ENCODE measurements around the gene MTMR2. TPM values are rescaled to one million over a fixed set of nuclear protein-coding genes. Genes with fewer than 3 reads are reported as not detected.

The MTMR2 gene
- total RNA-seq, 1 experiment from 2014 or later = 59.0 TPM

DNA sequence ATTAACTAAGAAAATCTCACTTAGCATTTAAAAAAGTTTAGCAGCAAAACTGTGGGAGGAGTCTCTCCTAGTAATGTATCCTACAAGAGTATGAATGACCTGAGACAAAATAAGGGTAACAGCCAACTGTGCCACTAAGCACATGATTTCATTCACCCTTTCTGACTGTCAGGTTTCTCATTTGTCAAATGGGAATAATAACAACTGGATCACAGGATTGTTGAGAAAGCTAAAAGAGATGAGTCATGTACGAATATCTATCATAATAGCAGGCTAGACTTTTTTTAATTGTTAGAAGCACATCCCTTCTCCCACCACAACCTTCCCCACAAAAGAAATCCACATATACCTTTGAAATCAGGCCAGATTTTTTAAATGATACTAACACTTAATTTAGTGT, 39.5 kb downstream of the MTMR2 start:
- TF ChIP-seq, protein P1, sequence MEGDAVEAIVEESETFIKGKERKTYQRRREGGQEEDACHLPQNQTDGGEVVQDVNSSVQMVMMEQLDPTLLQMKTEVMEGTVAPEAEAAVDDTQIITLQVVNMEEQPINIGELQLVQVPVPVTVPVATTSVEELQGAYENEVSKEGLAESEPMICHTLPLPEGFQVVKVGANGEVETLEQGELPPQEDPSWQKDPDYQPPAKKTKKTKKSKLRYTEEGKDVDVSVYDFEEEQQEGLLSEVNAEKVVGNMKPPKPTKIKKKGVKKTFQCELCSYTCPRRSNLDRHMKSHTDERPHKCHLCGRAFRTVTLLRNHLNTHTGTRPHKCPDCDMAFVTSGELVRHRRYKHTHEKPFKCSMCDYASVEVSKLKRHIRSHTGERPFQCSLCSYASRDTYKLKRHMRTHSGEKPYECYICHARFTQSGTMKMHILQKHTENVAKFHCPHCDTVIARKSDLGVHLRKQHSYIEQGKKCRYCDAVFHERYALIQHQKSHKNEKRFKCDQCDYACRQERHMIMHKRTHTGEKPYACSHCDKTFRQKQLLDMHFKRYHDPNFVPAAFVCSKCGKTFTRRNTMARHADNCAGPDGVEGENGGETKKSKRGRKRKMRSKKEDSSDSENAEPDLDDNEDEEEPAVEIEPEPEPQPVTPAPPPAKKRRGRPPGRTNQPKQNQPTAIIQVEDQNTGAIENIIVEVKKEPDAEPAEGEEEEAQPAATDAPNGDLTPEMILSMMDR (conservative IDR thresholded peaks at IDR 0.05) = no peak
- H2AFZ ChIP-seq (ENCODE audit: low read length) = no peak overlapping the region
- no peak overlapping the region for H3K4ac ChIP-seq (ENCODE audit: low read depth, low read length)
- Mint-ChIP-seq H3K27ac (no peak overlapping the region; a peak in 1 of 7 replicates), H3K4me1 (no peaks in the 10 kb centered on the region), H3K4me3 (no peak overlapping the region), H3K36me3 (ENCODE audit: insufficient read depth in 1 of 3, low read depth in 3 of 3) (peaks cover 6 to 18% (median 17%) of the 10 kb centered on the region in 3 experiments; a peak in 6 of 7 replicates), H3K9me3 (no peaks in the 10 kb centered on the region), H3K27me3 (ENCODE audit: low read depth) (no peaks in the 10 kb centered on the region)
- H3K79me2 ChIP-seq (ENCODE audit: insufficient read depth, low read length) = no peaks in the 10 kb centered on the region
- no peak overlapping the region for H4K8ac ChIP-seq (replicated peaks; ENCODE audit: insufficient read length, low read depth, low read length)
- H4K91ac ChIP-seq (ENCODE audit: insufficient read length, low read depth, low read length) = no peak overlapping the region
- H2BK15ac ChIP-seq (ENCODE audit: low read depth, low read length) = no peak overlapping the region
- no peaks in the 10 kb centered on the region for H3K23me2 ChIP-seq (ENCODE audit: insufficient read length, low read depth, low read length, poor library complexity, severe bottlenecking)
- H3K4me2 ChIP-seq (ENCODE audit: insufficient read depth, insufficient read length, low read length) = no peak overlapping the region
- no peak overlapping the region for H3K18ac ChIP-seq (ENCODE audit: insufficient read length, low read depth, low read length)
- H3K27me3 ChIP-seq (ENCODE audit: insufficient read depth, low read length) = no peaks in the 10 kb centered on the region
- H2BK20ac ChIP-seq (ENCODE audit: low read depth, low read length, poor library complexity, severe bottlenecking) = no peak overlapping the region
- no CpG with 5 or more reads among the region's 1 CpG for WGBS (ENCODE audit: extremely low coverage, insufficient read length, low lambda C conversion rate)
- no peaks in the 10 kb centered on the region for H3K4me1 ChIP-seq (ENCODE audit: insufficient read depth, low read length)
- H3K56ac ChIP-seq (ENCODE audit: insufficient read length, low read depth, low read length) = no peak overlapping the region
- no peak overlapping the region for H3K14ac ChIP-seq (ENCODE audit: insufficient read depth, low read length)
- no peak overlapping the region for H3T11ph ChIP-seq (ENCODE audit: low read length)
- no peak overlapping the region for H3K27ac ChIP-seq (ENCODE audit: insufficient read length, low read depth, low read length)
- no peak for DNase-seq
- no peaks in the 10 kb centered on the region for H3K9me3 ChIP-seq (ENCODE audit: control insufficient read depth, low read depth, low read length)
- no peak overlapping the region for H2BK5ac ChIP-seq (ENCODE audit: insufficient read length, low read length)
- no peak overlapping the region for H2BK12ac ChIP-seq (ENCODE audit: insufficient read length, low read depth, low read length)
- H4K5ac ChIP-seq (ENCODE audit: insufficient read length, low read depth, low read length) = no peak overlapping the region
- H4K20me1 ChIP-seq (ENCODE audit: control insufficient read depth, insufficient read depth, insufficient read length) = no peaks in the 10 kb centered on the region
- no peak overlapping the region for H3K23ac ChIP-seq (ENCODE audit: insufficient read length, low read depth, low read length)
- no peak overlapping the region for H2AK5ac ChIP-seq (ENCODE audit: insufficient read length, low read length)
- H2BK120ac ChIP-seq (ENCODE audit: low read depth, low read length, poor library complexity, severe bottlenecking) = no peak overlapping the region
- H3K79me1 ChIP-seq (ENCODE audit: insufficient read depth, low read depth, low read length, poor library complexity, severe bottlenecking) = no peaks in the 10 kb centered on the region
- no peak overlapping the region for H3K9ac ChIP-seq (ENCODE audit: extremely low read depth, insufficient read length, low read length)

Data from H9 (cell line).